Inferior parietal cortex (tissue), 1 donor: Measurements from ENCODE around the gene COL1A2.

Experiments
- DNase-seq: peaks from one replicate; pipeline ENCODE4 v3.0.0-alpha.2; 2016; ENCODE audit errors: extremely low spot score

The COL1A2 gene

GRCh38 chr7:94410413-94411187, 15.9 kb downstream of the COL1A2 start:
- DNase-seq: no peak

DNA sequence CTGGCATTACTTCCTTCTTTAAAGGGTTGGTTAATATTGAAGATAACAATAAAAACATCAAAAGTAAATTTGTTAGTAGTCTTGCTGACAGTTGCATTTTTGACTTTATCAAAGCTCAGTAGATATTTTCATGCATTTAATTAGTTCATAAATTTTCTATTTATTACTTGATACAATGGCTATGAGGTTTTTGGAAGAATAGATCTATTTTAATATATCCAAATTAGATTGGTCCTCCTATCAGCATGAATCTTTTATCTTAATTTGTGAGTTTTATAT, 16.4 kb downstream of the COL1A2 start:
- DNase-seq: no peak

DNA sequence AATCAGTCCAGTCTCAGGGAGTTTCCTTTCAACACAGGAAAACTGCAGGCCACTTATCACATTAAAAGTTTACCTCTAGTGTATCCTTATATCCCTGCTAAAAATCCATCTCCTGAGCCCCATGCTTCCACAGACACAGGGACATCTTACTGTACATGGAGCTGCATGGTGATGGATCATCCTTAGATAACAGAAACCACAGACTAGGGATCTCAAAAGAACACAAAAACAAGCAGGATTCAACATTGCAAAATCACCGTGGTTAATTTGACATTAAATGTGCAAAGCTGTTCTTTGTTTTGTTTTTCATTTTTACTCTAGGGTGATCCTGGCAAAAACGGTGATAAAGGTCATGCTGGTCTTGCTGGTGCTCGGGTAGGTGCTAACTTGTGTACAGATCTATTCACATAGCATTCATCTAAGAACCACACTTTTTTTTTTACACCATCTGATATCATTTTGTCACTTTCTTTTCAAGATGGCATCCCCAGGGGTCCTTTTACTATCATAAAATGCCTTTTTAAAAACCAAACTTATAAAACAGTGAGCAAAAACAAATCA, 18.1 kb downstream of the COL1A2 start:
- DNase-seq: no peak

- no peak for DNase-seq
Measured at GRCh38 chr7:94414481-94414880, 19.8 kb downstream of the COL1A2 start.

GRCh38 chr7:94414980-94415379, 20.3 kb downstream of the COL1A2 start:
- DNase-seq: no peak

- no peak for DNase-seq
Measured at GRCh38 chr7:94417306-94417705, 22.6 kb downstream of the COL1A2 start.

- peak; percentile 3 for DNase-seq
Measured at GRCh38 chr7:94417901-94418300, 23.2 kb downstream of the COL1A2 start.

- DNase-seq: no peak
Measured at GRCh38 chr7:94418851-94419250, 24.2 kb downstream of the COL1A2 start.

- no peak for DNase-seq
Measured at GRCh38 chr7:94420328-94420727, 25.6 kb downstream of the COL1A2 start.

GRCh38 chr7:94421681-94422080, 27.0 kb downstream of the COL1A2 start:
- DNase-seq: no peak

- no peak for DNase-seq
Measured at GRCh38 chr7:94422136-94422535, 27.4 kb downstream of the COL1A2 start.

DNA sequence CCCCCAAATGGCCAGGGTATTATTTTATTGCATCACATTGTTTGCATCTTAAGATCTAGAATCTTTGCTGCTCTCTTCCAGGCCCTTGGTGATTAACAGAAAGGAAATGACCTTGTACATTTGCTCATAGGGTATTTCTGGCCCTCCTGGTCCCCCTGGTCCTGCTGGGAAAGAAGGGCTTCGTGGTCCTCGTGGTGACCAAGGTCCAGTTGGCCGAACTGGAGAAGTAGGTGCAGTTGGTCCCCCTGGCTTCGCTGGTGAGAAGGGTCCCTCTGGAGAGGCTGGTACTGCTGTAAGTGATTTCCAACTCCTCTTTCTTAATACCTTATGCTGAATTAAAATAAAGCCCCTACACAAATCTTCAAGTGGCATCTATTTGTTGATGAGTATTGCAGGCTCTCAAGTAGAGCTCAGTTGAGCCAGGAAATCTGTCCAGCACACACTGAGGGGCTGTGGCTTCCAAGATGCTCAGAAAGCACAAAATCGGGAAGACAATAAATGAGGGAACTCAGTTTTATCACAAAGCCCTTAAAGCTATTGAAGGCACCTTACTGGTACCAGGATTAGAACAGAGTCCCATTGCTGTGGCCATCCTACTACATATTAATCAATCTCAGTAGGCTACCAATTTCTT, 28.2 kb downstream of the COL1A2 start:
- no peak for DNase-seq

DNA sequence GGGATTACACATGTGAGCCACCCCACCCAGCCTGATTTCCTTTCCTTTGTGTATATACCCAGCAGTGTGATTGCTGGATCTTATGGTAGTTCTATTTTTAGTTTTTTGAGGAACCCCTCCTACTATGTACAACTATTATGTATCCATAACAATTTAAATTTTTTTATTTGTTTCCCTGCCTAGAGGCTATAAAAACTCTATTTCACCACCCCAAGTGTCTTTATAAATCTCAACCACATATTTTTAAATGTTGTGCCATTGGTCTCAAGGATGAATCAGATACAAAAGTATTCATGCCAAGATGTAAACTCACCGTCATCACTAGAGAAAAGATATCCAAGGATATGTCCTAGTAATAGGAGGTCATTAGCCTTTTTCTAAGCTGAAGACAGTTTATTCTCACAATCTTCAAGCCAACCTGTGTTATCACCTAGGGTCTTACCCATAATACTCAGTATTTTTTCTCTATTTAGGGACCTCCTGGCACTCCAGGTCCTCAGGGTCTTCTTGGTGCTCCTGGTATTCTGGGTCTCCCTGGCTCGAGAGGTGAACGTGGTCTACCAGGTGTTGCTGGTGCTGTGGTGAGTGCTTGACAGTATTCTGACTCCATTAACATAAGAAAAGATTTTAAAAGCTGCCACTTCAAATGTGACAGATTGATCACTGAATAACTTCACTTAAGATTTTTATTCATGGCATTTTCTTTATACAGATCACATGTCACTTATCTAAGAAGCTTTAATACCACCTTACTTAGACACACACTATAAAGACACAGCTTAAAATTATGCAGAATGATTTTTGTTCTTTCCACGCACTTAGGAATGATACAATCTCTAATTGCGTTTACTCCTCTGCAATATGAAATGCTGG, 29.4 kb downstream of the COL1A2 start:
- DNase-seq: no peak

DNA sequence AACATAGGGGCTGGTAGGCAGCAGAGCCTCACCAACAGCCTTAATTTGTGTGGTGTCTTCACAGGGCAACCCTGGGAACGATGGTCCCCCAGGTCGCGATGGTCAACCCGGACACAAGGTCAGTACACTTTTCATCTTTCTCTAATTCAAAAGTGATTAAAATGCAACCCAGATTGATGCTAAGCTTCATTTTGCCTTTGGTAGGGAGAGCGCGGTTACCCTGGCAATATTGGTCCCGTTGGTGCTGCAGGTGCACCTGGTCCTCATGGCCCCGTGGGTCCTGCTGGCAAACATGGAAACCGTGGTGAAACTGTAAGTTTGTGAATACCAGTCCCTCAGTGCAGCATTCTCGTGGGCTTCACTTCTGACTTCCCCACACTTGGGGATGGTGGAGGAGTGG, 30.9 kb downstream of the COL1A2 start:
- no peak for DNase-seq

DNA sequence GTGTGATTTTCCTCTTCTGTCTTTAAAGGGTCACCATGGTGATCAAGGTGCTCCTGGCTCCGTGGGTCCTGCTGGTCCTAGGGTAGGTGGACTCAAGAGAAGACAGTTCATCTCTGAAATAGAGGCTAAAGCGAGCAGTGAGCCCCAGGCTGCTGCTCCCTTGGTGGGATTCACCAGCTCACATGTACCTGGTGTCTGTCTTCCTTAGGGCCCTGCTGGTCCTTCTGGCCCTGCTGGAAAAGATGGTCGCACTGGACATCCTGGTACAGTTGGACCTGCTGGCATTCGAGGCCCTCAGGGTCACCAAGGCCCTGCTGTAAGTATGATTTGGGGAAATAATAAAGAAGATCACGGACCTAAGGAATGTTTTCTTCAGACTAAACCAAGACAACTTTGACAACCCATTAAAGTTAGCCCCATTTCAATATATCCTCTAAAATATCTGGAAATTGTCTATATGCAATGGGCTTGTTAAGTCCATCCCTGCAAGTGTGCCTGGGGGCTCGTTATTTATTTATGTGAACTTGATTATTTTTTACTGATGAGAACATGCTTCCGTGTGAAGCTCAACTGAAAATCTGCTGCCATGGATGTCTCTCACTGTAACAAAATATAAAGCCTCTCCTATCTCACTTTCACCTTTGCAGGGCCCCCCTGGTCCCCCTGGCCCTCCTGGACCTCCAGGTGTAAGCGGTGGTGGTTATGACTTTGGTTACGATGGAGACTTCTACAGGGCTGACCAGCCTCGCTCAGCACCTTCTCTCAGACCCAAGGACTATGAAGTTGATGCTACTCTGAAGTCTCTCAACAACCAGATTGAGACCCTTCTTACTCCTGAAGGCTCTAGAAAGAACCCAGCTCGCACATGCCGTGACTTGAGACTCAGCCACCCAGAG, 32.5 kb downstream of the COL1A2 start:
- no peak for DNase-seq

DNA sequence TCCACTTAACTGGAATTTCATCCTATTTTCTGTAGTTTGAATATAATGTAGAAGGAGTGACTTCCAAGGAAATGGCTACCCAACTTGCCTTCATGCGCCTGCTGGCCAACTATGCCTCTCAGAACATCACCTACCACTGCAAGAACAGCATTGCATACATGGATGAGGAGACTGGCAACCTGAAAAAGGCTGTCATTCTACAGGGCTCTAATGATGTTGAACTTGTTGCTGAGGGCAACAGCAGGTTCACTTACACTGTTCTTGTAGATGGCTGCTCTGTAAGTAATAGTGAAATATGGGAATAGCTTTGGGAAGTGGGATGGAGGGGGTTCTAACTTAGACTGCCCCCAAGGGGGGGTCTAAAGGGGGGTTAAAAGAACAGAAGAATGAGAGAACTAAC, 34.5 kb downstream of the COL1A2 start:
- DNase-seq: no peak

- no peak for DNase-seq
Measured at GRCh38 chr7:94431176-94431575, 36.5 kb downstream of the COL1A2 start.

DNA sequence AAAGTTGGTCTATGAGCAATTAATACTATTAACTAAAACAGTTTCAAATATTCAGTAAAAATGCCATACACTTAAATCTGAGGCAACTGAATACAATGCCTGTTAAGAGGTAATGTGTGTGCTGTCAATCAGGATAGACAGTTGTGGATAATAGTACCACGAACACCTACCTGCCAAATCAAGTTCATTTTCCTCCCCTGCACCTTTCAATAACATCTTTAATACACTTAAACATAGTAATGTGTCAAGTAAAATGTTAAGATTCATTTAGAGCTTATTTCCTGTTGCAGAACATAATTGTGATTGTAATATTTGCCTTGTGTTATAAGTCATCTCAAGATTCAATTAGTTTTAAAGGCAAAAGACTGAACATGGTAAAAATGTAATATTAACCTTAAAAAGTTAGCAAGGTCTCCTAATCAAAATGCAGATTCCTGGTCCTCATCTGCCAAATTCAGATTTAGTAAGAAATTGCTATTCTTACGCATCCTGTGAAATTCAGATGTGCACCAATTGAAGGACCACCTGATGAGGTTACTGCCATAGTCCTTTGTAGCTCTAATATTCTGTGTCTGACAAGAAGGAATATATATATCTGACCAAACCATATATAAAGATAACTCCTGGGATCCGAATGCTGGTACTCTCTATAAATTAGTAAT, 37.1 kb downstream of the COL1A2 start:
- no peak for DNase-seq

GRCh38 chr7:94432281-94432670, 37.6 kb downstream of the COL1A2 start:
- DNase-seq: no peak

DNA sequence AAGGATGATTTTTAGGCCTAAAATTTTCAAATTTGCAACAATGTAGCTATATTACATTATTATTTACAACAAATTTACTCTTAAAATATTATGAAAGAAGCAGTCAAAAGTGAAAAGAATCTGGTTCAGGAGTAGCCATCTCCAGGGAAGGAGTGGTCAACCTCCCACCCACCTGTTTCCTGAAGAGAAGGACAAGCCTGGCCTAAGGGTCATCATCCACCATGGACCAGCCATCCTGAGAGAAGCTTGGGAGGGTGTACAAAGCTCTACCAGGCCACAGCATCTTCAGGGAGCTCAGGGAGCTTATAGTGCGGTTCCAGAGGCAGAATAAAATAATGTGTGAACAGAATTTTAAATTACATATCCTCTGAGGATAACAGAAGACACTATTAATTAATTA, 38.1 kb downstream of the COL1A2 start:
- DNase-seq: no peak

- no peak for DNase-seq
Measured at GRCh38 chr7:94433224-94433623, 38.5 kb downstream of the COL1A2 start.
